Astrocyte of the cerebellum (primary cell): ENCODE measurements around the gene DNAJC22.

Source experiments
- DNase-seq: peaks from one replicate; pipeline ENCODE4 v3.0.0-alpha.2; 2011; ENCODE audit warnings: low read depth
- H3K4me3 ChIP-seq: 2 replicates; pipeline ENCODE4 v1.5.1; 2011; ENCODE audit warnings: mild to moderate bottlenecking, low read depth, low read length, moderate library complexity
- CTCF ChIP-seq: IDR thresholded peaks from 2 replicates; pipeline ENCODE4 v1.5.1; 2012; ENCODE audit warnings: low read length, low read depth, moderate library complexity, mild to moderate bottlenecking; ENCODE audit errors: missing control alignments
- in situ Hi-C: cut with HindIII; loops from 2 replicates; pipeline ENCODE4 v1.10.0; 2017; ENCODE audit warnings: low sequenced_read_pairs

The DNAJC22 gene

GRCh38 chr12:49355913-49356312, 9.2 kb downstream of the DNAJC22 start:
- no peak for DNase-seq

GRCh38 chr12:49357103-49357678, 10.5 kb downstream of the DNAJC22 start:
- peak; percentile 23 for TF ChIP-seq CTCF
- no peak overlapping the region for H3K4me3 ChIP-seq
- no peak for DNase-seq
- in situ Hi-C loops: no loop called here

More at GRCh38 chr12:49355913-49356312, 9.2 kb downstream of the DNAJC22 start:
- H3K4me3 ChIP-seq: no peak overlapping the region
- TF ChIP-seq CTCF: no peak
- in situ Hi-C loops: no loop called here

GRCh38 chr12:49358483-49359141, 11.9 kb downstream of the DNAJC22 start:
- TF ChIP-seq CTCF: peak; percentile 85
- H3K4me3 ChIP-seq: no peak overlapping the region
- DNase-seq: peak; percentile 58
- in situ Hi-C loops: no loop called here

GRCh38 chr12:49359671-49360070, 13.0 kb downstream of the DNAJC22 start:
- no peak for TF ChIP-seq CTCF
- in situ Hi-C loops: no loop called here
- H3K4me3 ChIP-seq: no peak overlapping the region
- DNase-seq: no peak

- H3K4me3 ChIP-seq: no peak overlapping the region
- in situ Hi-C loops: no loop called here
- no peak for DNase-seq
- TF ChIP-seq CTCF: no peak
Measured at GRCh38 chr12:49362077-49362476, 15.4 kb downstream of the DNAJC22 start.

GRCh38 chr12:49364989-49365388, 18.3 kb downstream of the DNAJC22 start:
- no peak overlapping the region for H3K4me3 ChIP-seq
- in situ Hi-C loops: loop anchor here (5.0 kb wide), 3 partner anchors 52 to 142 kb away; partner anchors contain the start of gene TUBA1C
- TF ChIP-seq CTCF: no peak
- no peak for DNase-seq
